Measurements from ENCODE around the gene SMIM35. TPM values are rescaled to one million over a fixed set of nuclear protein-coding genes. Genes with fewer than 3 reads are reported as not detected.

Gene SMIM35
- total and polyA plus RNA-seq, 2 of the 4 experiments (the other 2 are of a cell fraction): not detected

DNA sequence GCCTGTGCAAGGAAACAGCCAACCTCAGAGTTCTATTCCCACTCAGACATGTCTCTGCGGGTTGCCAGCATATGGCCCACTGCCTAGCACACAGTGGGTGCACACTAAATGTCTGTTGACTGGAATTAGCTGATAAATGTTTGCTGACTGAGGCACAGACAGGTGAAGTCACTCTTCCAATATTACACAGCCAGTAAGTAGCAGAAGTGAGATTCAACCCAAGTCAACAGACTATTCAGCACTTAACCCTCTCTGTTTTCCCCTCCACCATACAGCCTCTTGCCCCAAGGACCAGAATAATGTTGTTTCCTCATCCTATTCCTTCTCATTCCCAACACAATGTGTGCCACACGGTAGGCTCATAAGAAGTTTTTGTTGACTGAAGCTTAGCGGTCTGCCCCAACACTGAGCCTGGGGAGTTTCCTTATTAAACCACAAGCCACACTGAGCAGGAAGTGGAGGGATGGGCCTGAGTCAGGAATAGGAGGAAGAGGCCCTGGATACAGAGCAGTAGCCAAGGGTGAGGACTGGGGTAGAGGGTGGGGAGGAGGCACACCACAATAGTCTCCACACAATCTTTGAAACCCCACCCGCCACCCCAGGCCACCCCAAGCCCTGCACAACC lies 116.3 kb downstream of the SMIM35 start:
- BruUV-seq (replicated peaks): no TSS peak
- Histone ChIP-seq H2AK5ac (ENCODE audit: low read depth, low read length) (no peak overlapping the region), H3K4me3 (ENCODE audit: insufficient read depth, low read depth, low read length) (no peak overlapping the region), H3K23ac (ENCODE audit: low read depth, low read length) (no peak overlapping the region), H2BK120ac (ENCODE audit: low read depth, low read length) (no peak overlapping the region), H3K4me2 (ENCODE audit: low read depth, low read length) (no peak overlapping the region), H2BK20ac (ENCODE audit: low read depth, low read length) (no peak overlapping the region), H4K91ac (ENCODE audit: insufficient read depth, low read depth, low read length) (no peak overlapping the region), H3K56ac (ENCODE audit: extremely low read depth, insufficient read depth, low read length) (no peak overlapping the region), H3K27me3 (ENCODE audit: control insufficient read depth, insufficient read depth, low read length) (no peaks in the 10 kb centered on the region; the same call in 1 of the 2 replicates), H3K4me1 (ENCODE audit: control insufficient read depth, insufficient read depth, low read length) (no peaks in the 10 kb centered on the region), H2BK15ac (ENCODE audit: low read depth, low read length) (no peak overlapping the region), H3K27ac (ENCODE audit: insufficient read depth, low read length) (no peak overlapping the region), H2BK5ac (ENCODE audit: low read depth, low read length, poor library complexity, severe bottlenecking) (no peak overlapping the region), H2AK9ac (replicated peaks; ENCODE audit: low read depth, low read length, poor library complexity) (no peak overlapping the region), H4K5ac (ENCODE audit: low read depth, low read length) (no peak overlapping the region), H2AFZ (replicated peaks; ENCODE audit: low read length, poor library complexity) (no peak overlapping the region), H3K18ac (ENCODE audit: low read depth, low read length) (no peak overlapping the region), H3K14ac (replicated peaks; ENCODE audit: low read depth, low read length) (no peak overlapping the region), H3K4ac (ENCODE audit: low read depth, low read length) (no peak overlapping the region), H4K8ac (ENCODE audit: low read depth in 2 of 2, low read length in 2 of 2) (no peak overlapping the region), H3K79me1 (ENCODE audit: low read depth in 1 of 2, low read length in 2 of 2) (no peaks in the 10 kb centered on the region), H3K36me3 (ENCODE audit: control insufficient read depth, insufficient read depth, low read length) (no peaks in the 10 kb centered on the region), H3K9me3 (ENCODE audit: control insufficient read depth, insufficient read depth, low read length) (no peaks in the 10 kb centered on the region), H3K9ac (ENCODE audit: low read depth, low read length) (no peak overlapping the region), H4K20me1 (ENCODE audit: insufficient read depth, low read length) (no peaks in the 10 kb centered on the region), H3K9me1 (ENCODE audit: insufficient read depth, low read length) (no peaks in the 10 kb centered on the region)
- in situ Hi-C loops (cut with MboI; ENCODE audit: low sequenced_read_pairs) (no loop called here), dilution Hi-C loops (cut with HindIII; ENCODE audit: low sequenced_read_pairs, unreplicated experiment) (no loop called here), intact Hi-C loops (cut with micrococcal nuclease) (no loop called here)
- no CpG with 5 or more reads among the region's 4 CpGs for WGBS, 2 experiments (ENCODE audit: extremely low coverage in 2 of 2, insufficient read length in 1 of 2)
- DNase-seq (no peak), ATAC-seq (ENCODE audit: low read depth) (no peak)
- no peak for TF ChIP-seq MAZ (IDR thresholded peaks at IDR 0.05; ENCODE audit: borderline replicate concordance, low read depth, low read length)
- ChIA-PET CTCF (interaction anchor here (0.6 kb wide), 1 partner anchor 15 kb away, joined by 3 read pairs; no protein-coding TSS in a partner anchor), POLR2A (ENCODE audit: unreplicated experiment) (no interaction called here)
